H1 (cell line): ENCODE data around the gene HDX. TPM values are rescaled to one million over a fixed set of nuclear protein-coding genes. Genes with fewer than 3 reads are reported as not detected.
"Not testable (repeated sequence)": the region's sequence is repeated elsewhere in the genome, so short reads cannot be mapped to it uniquely, and the experiment has no call there.

Experiments
- CTCF ChIA-PET: fragments of 300-600 bp; sonication (Branson Sonifier 250); formaldehyde crosslinking; loops from one replicate; lab custom pipeline; 2021; ENCODE audit not compliant: partially characterized antibody; lab: Charles Lee
- POLR2A ChIA-PET: fragments of 300-600 bp; sonication (Branson Sonifier 250); formaldehyde crosslinking; loops from one replicate; lab custom pipeline; 2021; ENCODE audit warnings: inconsistent platforms; ENCODE audit not compliant: partially characterized antibody; lab: Charles Lee
- DNase-seq, 2 experiments: peaks; one replicate each; pipeline versions ENCODE4 v3.0.0 to v3.0.0-alpha.2; 2010 to 2022; ENCODE audit warnings: low spot score in 2 of 2, low read depth in 1 of 2, mixed read lengths in 1 of 2
- FAIRE-seq: peaks from 2 replicates; lab custom pipeline; 2011; peaks lifted over from hg19 to GRCh38; lab: Jason Lieb, UNC
- H2AFZ ChIP-seq: 2 replicates; pipeline ENCODE4 v1.8.1; 2012; ENCODE audit warnings: low read length, inconsistent platforms
- H2AK5ac ChIP-seq: 2 replicates; pipeline ENCODE4 v1.6.1; 2013; ENCODE audit warnings: low read depth, low read length
- H2BK120ac ChIP-seq: replicated peaks from 2 replicates; pipeline ENCODE3; 2013; ENCODE audit warnings: low read depth, low read length, inconsistent platforms
- H2BK12ac ChIP-seq: 2 replicates; pipeline ENCODE4 v1.6.1; 2013; ENCODE audit warnings: low read depth, low read length
- H2BK15ac ChIP-seq: 2 replicates; pipeline ENCODE4 v1.6.1; 2013; ENCODE audit warnings: low read length
- H2BK20ac ChIP-seq: 2 replicates; pipeline ENCODE4 v1.6.1; 2013; ENCODE audit warnings: low read length
- H2BK5ac ChIP-seq: 2 replicates; pipeline ENCODE4 v1.6.1; 2013; ENCODE audit warnings: low read depth, low read length
- H3K14ac ChIP-seq: 2 replicates; pipeline ENCODE4 v1.6.1; 2013; ENCODE audit warnings: inconsistent platforms; ENCODE audit not compliant: insufficient read length
- H3K18ac ChIP-seq: 2 replicates; pipeline ENCODE4 v1.6.1; 2013; ENCODE audit warnings: low read length; ENCODE audit errors: extremely low read depth
- H3K23ac ChIP-seq: 2 replicates; pipeline ENCODE4 v1.6.1; 2013; ENCODE audit warnings: inconsistent platforms; ENCODE audit not compliant: insufficient read length
- H3K23me2 ChIP-seq: 2 replicates; pipeline ENCODE4 v1.6.1; 2013; ENCODE audit warnings: low read depth, low read length
- H3K27ac ChIP-seq: 2 replicates; pipeline ENCODE4 v1.6.1; 2011; ENCODE audit warnings: low read depth, low read length, inconsistent platforms
- H3K27me3 ChIP-seq, 4 experiments: replicated peaks in 1 of 4; 1 replicate in 1 of 4; 2 replicates in 3 of 4; pipeline versions ENCODE4 v1.6.1 to v1.8.1; 2011 to 2013; ENCODE audit warnings: low read length in 3 of 4, mild to moderate bottlenecking in 3 of 4, inconsistent platforms in 2 of 4, mixed read lengths in 2 of 4, moderate library complexity in 1 of 4; ENCODE audit not compliant: control insufficient read depth in 3 of 4, insufficient read depth in 3 of 4; ENCODE audit errors: extremely low read depth in 1 of 4
- H3K36me3 ChIP-seq, 4 experiments: 2 replicates each; pipeline versions ENCODE4 v1.6.1 to v1.8.1; 2011 to 2013; ENCODE audit warnings: mild to moderate bottlenecking in 4 of 4, low read length in 3 of 4, moderate library complexity in 2 of 4, control low read depth in 1 of 4, inconsistent platforms in 1 of 4; ENCODE audit not compliant: insufficient read depth in 4 of 4, control insufficient read depth in 2 of 4
- H3K4ac ChIP-seq: replicated peaks from 2 replicates; pipeline ENCODE3; 2013; ENCODE audit warnings: low read length, low read depth, mixed read lengths, inconsistent platforms; ENCODE audit not compliant: insufficient read length
- H3K4me1 ChIP-seq, 4 experiments: replicated peaks in 1 of 4; 1 replicate in 1 of 4; 2 replicates in 3 of 4; pipeline versions ENCODE4 v1.6.1 to v1.8.1; 2011 to 2013; ENCODE audit warnings: low read length in 3 of 4, inconsistent platforms in 2 of 4, mixed read lengths in 1 of 4; ENCODE audit not compliant: insufficient read depth in 4 of 4, control insufficient read depth in 3 of 4
- H3K4me2 ChIP-seq, 2 experiments: 2 replicates each; pipeline versions ENCODE4 v1.6.1 to v1.8.1; 2011 to 2013; ENCODE audit warnings: low read depth in 2 of 2, low read length in 2 of 2, control low read depth in 1 of 2, inconsistent platforms in 1 of 2, mild to moderate bottlenecking in 1 of 2; ENCODE audit not compliant: insufficient read depth in 1 of 2
- H3K4me3 ChIP-seq, 4 experiments: fragments of 200-600, 300-600 bp in 1 of 4; sonication (generic), shearing (Covaris generic), sonication (Bioruptor Twin) in 1 of 4; 2 replicates each; pipeline versions ENCODE4 v1.5.1 to v1.8.1; 2011 to 2016; ENCODE audit warnings: low read length in 4 of 4, low read depth in 3 of 4, control low read depth in 2 of 4, inconsistent platforms in 2 of 4, mild to moderate bottlenecking in 2 of 4, mixed read lengths in 1 of 4, moderate library complexity in 1 of 4; ENCODE audit not compliant: insufficient read depth in 2 of 4; ENCODE audit errors: extremely low read depth in 1 of 4
- H3K56ac ChIP-seq: replicated peaks from 2 replicates; pipeline ENCODE3; 2013; ENCODE audit warnings: low read depth, mild to moderate bottlenecking, mixed read lengths, low read length, inconsistent platforms; ENCODE audit not compliant: insufficient read length
- H3K79me1 ChIP-seq: 2 replicates; pipeline ENCODE4 v1.6.1; 2013; ENCODE audit warnings: low read depth, low read length, control low read depth
- H3K79me2 ChIP-seq, 2 experiments: 2 replicates each; pipeline versions ENCODE4 v1.6.1 to v1.8.1; 2012 to 2013; ENCODE audit warnings: low read length in 2 of 2, mild to moderate bottlenecking in 2 of 2, inconsistent platforms in 1 of 2; ENCODE audit not compliant: insufficient read depth in 2 of 2, control insufficient read depth in 1 of 2
- H3K9ac ChIP-seq, 4 experiments: replicated peaks in 1 of 4; 1 replicate in 1 of 4; 2 replicates in 3 of 4; pipeline versions ENCODE4 v1.6.1 to v1.8.1; 2011 to 2013; ENCODE audit warnings: low read depth in 3 of 4, low read length in 3 of 4, control low read depth in 2 of 4, mild to moderate bottlenecking in 2 of 4, moderate library complexity in 2 of 4, inconsistent platforms in 1 of 4; ENCODE audit errors: extremely low read depth in 1 of 4
- H3K9me3 ChIP-seq, 2 experiments: 2 replicates each; pipeline versions ENCODE4 v1.6.1 to v1.8.1; 2012 to 2013; ENCODE audit warnings: mild to moderate bottlenecking in 2 of 2, moderate library complexity in 2 of 2, control low read depth in 1 of 2, inconsistent platforms in 1 of 2, low read depth in 1 of 2, low read length in 1 of 2, mixed read lengths in 1 of 2; ENCODE audit not compliant: insufficient read depth in 2 of 2
- H4K20me1 ChIP-seq, 2 experiments: replicated peaks in 1 of 2; 2 replicates each; pipeline versions ENCODE3 to v1.8.1; 2011 to 2013; ENCODE audit warnings: inconsistent platforms in 2 of 2, low read length in 2 of 2, mild to moderate bottlenecking in 1 of 2; ENCODE audit not compliant: insufficient read depth in 2 of 2, control insufficient read depth in 1 of 2
- H4K5ac ChIP-seq: 2 replicates; pipeline ENCODE4 v1.6.1; 2013; ENCODE audit warnings: low read length, low read depth, mixed read lengths, inconsistent platforms; ENCODE audit not compliant: insufficient read length
- H4K8ac ChIP-seq: 2 replicates; pipeline ENCODE4 v1.8.0; 2013; ENCODE audit warnings: mild to moderate bottlenecking, moderate library complexity, low read length, inconsistent platforms; ENCODE audit not compliant: insufficient read depth; ENCODE audit errors: extremely low read depth
- H4K91ac ChIP-seq: replicated peaks from 2 replicates; pipeline ENCODE3; 2013; ENCODE audit warnings: low read length, mixed read lengths, inconsistent platforms; ENCODE audit not compliant: insufficient read length
- CREB1 ChIP-seq: IDR thresholded peaks from 2 replicates; pipeline ENCODE4 v1.6.1; 2012; ENCODE audit warnings: inconsistent platforms
- KDM4A ChIP-seq: IDR thresholded peaks from one replicate; pipeline ENCODE4 v1.7.1; 2012; ENCODE audit warnings: low read depth, mild to moderate bottlenecking, moderate library complexity, low read length, inconsistent platforms; ENCODE audit not compliant: severe bottlenecking
- WGBS, 2 experiments: shearing (Covaris generic) in 1 of 2; methylation state at CpG; one replicate each; pipeline versions ENCODE4 v1.1.6 to v1.1.7; 2013 to 2015; ENCODE audit warnings: low lambda C conversion rate in 2 of 2, mixed read lengths in 2 of 2, inconsistent platforms in 1 of 2, low coverage in 1 of 2, missing lambda C conversion rate in 1 of 2; ENCODE audit not compliant: insufficient replicate concordance in 2 of 2, insufficient coverage in 1 of 2, insufficient read length in 1 of 2; ENCODE audit errors: extremely low coverage in 1 of 2, missing lambda C conversion rate in 1 of 2; 5-methylcytosine and 5-hydroxymethylcytosine counted together
- polyA plus RNA-seq, 7 experiments: library from polyadenylated mRNA; depleted of rRNA in 3 of 7; stranded (reverse) in 5 of 7; unstranded in 2 of 7; fragments of >200 nt in 5 of 7; fragments of 200-250 nt in 2 of 7; gene quantifications; 1 replicate in 5 of 7; 2 replicates in 1 of 7; 4 replicates in 1 of 7; pipeline versions ENCODE4 v1.2.1 to v1.2.3, GENCODE V29; 2011 to 2013; ENCODE audit warnings: missing spikeins in 2 of 7, mixed read lengths in 2 of 7
- total RNA-seq: library from RNA; stranded (reverse); fragmentation: NEBNext Ultra II Directional; extraction: Animal tissue kit (Norgen Biotek cat#: 25700); gene quantifications from 2 replicates; pipeline ENCODE4 v1.2.1, GENCODE V29; 2021

HDX gene
- total and polyA plus RNA-seq, 2 of the 8 experiments (the other 6 are each of a cell fraction or from before 2014, with no cell fraction given): 0.54 to 10.2 TPM

DNA sequence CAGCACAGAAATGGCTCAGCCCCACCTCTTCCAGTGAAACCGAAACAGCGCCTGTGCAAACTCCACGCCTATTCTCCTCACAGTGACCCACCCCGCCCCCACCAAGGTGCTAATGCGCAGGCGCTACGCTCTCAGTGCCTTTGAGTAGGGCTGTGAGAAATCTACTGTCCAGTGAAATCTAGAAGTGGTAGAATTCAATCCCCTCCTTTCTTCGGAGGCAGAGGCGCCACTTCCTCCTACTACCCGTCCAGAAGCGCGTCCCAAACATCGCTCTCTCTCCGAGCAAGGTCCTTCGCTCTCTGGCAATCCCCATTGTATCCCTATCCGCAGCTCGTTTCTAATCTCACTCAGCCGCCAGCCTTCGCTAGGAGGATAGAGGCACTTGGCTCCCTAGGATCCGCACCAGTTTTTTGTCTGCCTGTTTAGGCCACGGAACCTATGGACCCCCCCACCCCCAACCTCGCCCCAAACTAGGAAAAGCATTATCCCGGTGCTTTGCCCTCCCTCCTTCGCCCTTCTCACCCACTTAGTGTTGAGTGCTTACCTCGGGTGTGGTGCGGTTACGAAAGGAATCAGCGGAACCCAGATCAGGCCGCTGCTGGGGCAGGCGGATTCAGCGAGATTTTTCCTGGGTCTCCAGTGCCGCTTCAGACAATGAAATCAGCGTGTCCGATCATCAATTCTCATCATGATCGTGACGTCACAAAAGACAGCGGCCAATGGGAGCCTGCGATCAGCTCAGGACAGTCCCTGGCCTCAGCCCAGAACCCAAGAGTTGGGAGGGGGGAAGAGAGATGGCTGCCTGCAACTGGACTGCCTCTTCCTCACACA, at the start of gene HDX (continued):
- peak; percentile 26 for TF ChIP-seq KDM4A
- TF ChIP-seq CREB1: peak; percentile 47; the same call in 1 of the 2 replicates

DNA sequence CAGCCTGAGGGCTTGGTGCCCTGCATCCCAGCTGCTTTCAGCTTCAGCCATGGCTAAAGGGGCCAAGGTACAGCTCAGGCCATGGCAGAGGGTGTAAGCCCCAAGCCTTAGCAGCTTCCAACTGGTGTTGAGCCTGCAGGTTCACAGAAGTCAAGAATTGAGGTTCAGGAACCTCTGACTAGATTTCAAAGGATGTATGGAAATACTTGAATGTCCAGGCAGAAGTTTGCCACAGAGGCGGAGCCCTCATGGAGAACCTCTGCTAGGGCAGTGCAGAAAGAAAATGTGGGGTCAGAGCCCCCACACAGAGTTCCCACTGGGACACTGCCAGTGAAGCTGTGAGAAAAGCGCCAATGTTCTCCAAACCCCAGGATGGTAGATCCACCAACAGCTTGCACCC, 39.1 kb upstream of the HDX start:
- H3K4me3 ChIP-seq, FAIRE-seq, H3K4ac ChIP-seq, H3K79me1 ChIP-seq, H3K9ac ChIP-seq, H3K27me3 ChIP-seq, POLR2A ChIA-PET, H3K4me1 ChIP-seq, CTCF ChIA-PET, H2BK12ac ChIP-seq, H3K27ac ChIP-seq, H3K14ac ChIP-seq, H4K91ac ChIP-seq, H2BK15ac ChIP-seq, H2BK120ac ChIP-seq, H4K20me1 ChIP-seq, H2BK5ac ChIP-seq, H3K9me3 ChIP-seq, H4K8ac ChIP-seq, H3K18ac ChIP-seq, DNase-seq, H3K36me3 ChIP-seq, H3K23ac ChIP-seq, H4K5ac ChIP-seq, H3K79me2 ChIP-seq, H2AK5ac ChIP-seq, H2BK20ac ChIP-seq, H3K23me2 ChIP-seq, H3K56ac ChIP-seq, H3K4me2 ChIP-seq, H2AFZ ChIP-seq: not testable (repeated sequence)
- 100% methylated on average over 2 of the region's 2 CpGs; no CpG with 5 or more reads in 1 of the 2 experiments for WGBS, 2 experiments
